SK-N-SH treated with all-trans-retinoic acid at 6 μM for 48 hours (cell line): ENCODE measurements around the gene CATSPERB.

Experiments used
- ATAC-seq: fragments of 200-7000 bp; cut with Tn5 transposase; 3 replicates; pipeline ENCODE4 v1.9.1; 2020; ENCODE audit warnings: mild to moderate bottlenecking, moderate library complexity
- ARNTL ChIP-seq: fragments of 450-650 bp; formaldehyde crosslinking; IDR thresholded peaks from 2 replicates; pipeline ENCODE4 v1.5.0; 2020; ENCODE audit warnings: low read depth, mild to moderate bottlenecking, moderate library complexity, borderline replicate concordance
- BACH2 ChIP-seq: fragments of 250-450 bp; sonication (Bioruptor Pico); IDR thresholded peaks from 2 replicates; pipeline ENCODE4 v1.9.0; 2021; ENCODE audit warnings: mild to moderate bottlenecking, borderline replicate concordance
- CSDC2 ChIP-seq: fragments of 250-450 bp; sonication (Bioruptor Pico); IDR thresholded peaks from 2 replicates; pipeline ENCODE4 v1.5.0; 2020; ENCODE audit warnings: mild to moderate bottlenecking, moderate library complexity
- CSRNP3 ChIP-seq: fragments of 250-450 bp; sonication (Bioruptor Pico); IDR thresholded peaks from 2 replicates; pipeline ENCODE4 v1.5.1; 2021; ENCODE audit warnings: mild to moderate bottlenecking, moderate library complexity
- ESRRG ChIP-seq: fragments of 250-450 bp; sonication (Bioruptor Pico); IDR thresholded peaks from 2 replicates; pipeline ENCODE4 v1.6.1; 2021; ENCODE audit warnings: mild to moderate bottlenecking
- GLIS3 ChIP-seq: fragments of 250-450 bp; sonication (Bioruptor Pico); IDR thresholded peaks from 2 replicates; pipeline ENCODE4 v1.5.0; 2020; ENCODE audit warnings: mild to moderate bottlenecking, moderate library complexity
- ISL1 ChIP-seq: fragments of 250-450 bp; sonication (Bioruptor Pico); IDR thresholded peaks from 2 replicates; pipeline ENCODE4 v2.1.2; 2022; ENCODE audit warnings: mild to moderate bottlenecking, moderate library complexity
- OSR1 ChIP-seq: fragments of 250-450 bp; sonication (Bioruptor Pico); IDR thresholded peaks from 2 replicates; pipeline ENCODE4 v1.8.0; 2022; ENCODE audit warnings: moderate library complexity, mild to moderate bottlenecking, inconsistent platforms
- POU6F1 ChIP-seq: fragments of 250-450 bp; sonication (Bioruptor Pico); IDR thresholded peaks from 2 replicates; pipeline ENCODE4 v1.8.0; 2021; ENCODE audit warnings: low read depth, mild to moderate bottlenecking, moderate library complexity, borderline replicate concordance
- PPARA ChIP-seq: fragments of 250-450 bp; sonication (Bioruptor Pico); IDR thresholded peaks from 2 replicates; pipeline ENCODE4 v1.5.0; 2020; ENCODE audit warnings: mild to moderate bottlenecking, borderline replicate concordance
- RARB ChIP-seq: fragments of 250-450 bp; sonication (Bioruptor Pico); IDR thresholded peaks from 2 replicates; pipeline ENCODE4 v1.8.0; 2021; ENCODE audit warnings: mild to moderate bottlenecking, moderate library complexity
- SNAI2 ChIP-seq: fragments of 250-450 bp; sonication (Bioruptor Pico); IDR thresholded peaks from 2 replicates; pipeline ENCODE4 v1.5.0; 2020; ENCODE audit warnings: mild to moderate bottlenecking, moderate library complexity
- TCF4 ChIP-seq: fragments of 250-450 bp; sonication (Bioruptor Pico); IDR thresholded peaks from 2 replicates; pipeline ENCODE4 v1.8.0; 2021; ENCODE audit warnings: mild to moderate bottlenecking, moderate library complexity, borderline replicate concordance
- TOX ChIP-seq: fragments of 250-450 bp; sonication (Bioruptor Pico); IDR thresholded peaks from 2 replicates; pipeline ENCODE4 v1.8.0; 2021; ENCODE audit warnings: mild to moderate bottlenecking, moderate library complexity, borderline replicate concordance
- TSHZ2 ChIP-seq: fragments of 250-450 bp; sonication (Bioruptor Pico); IDR thresholded peaks from 2 replicates; pipeline ENCODE4 v1.5.0; 2020; ENCODE audit warnings: mild to moderate bottlenecking, moderate library complexity
- ZC3H10 ChIP-seq: fragments of 250-450 bp; sonication (Bioruptor Pico); IDR thresholded peaks from 2 replicates; pipeline ENCODE4 v1.5.1; 2021; ENCODE audit warnings: mild to moderate bottlenecking, moderate library complexity
- ZFP3 ChIP-seq: fragments of 250-450 bp; sonication (Bioruptor Pico); IDR thresholded peaks from 2 replicates; pipeline ENCODE4 v1.5.0; 2020; ENCODE audit warnings: mild to moderate bottlenecking, moderate library complexity
- ZFP30 ChIP-seq: fragments of 450-650 bp; formaldehyde crosslinking; IDR thresholded peaks from 2 replicates; pipeline ENCODE4 v1.5.0; 2022; ENCODE audit warnings: mild to moderate bottlenecking, moderate library complexity
- ZNF565 ChIP-seq: fragments of 450-650 bp; formaldehyde crosslinking; conservative IDR thresholded peaks from 2 replicates; pipeline ENCODE4 v1.5.0; 2020; ENCODE audit warnings: low read depth, mild to moderate bottlenecking, moderate library complexity
- ZNF70 ChIP-seq: fragments of 450-650 bp; formaldehyde crosslinking; IDR thresholded peaks from 2 replicates; pipeline ENCODE4 v1.5.0; 2020; ENCODE audit warnings: mild to moderate bottlenecking, moderate library complexity
- ZNF8 ChIP-seq: fragments of 450-650 bp; formaldehyde crosslinking; IDR thresholded peaks from 2 replicates; pipeline ENCODE4 v1.5.0; 2020; ENCODE audit warnings: mild to moderate bottlenecking, moderate library complexity
- TF ChIP-seq, protein P1 (sequence below): fragments of 250-450 bp; sonication (Bioruptor Pico); IDR thresholded peaks from 2 replicates; pipeline ENCODE4 v1.5.1; 2020; ENCODE audit warnings: low read depth, mild to moderate bottlenecking, moderate library complexity
- TF ChIP-seq, protein P2 (sequence below): fragments of 250-450 bp; sonication (Bioruptor Pico); IDR thresholded peaks from 2 replicates; pipeline ENCODE4 v1.8.0; 2020; ENCODE audit warnings: mild to moderate bottlenecking, moderate library complexity, borderline replicate concordance

The CATSPERB gene

DNA sequence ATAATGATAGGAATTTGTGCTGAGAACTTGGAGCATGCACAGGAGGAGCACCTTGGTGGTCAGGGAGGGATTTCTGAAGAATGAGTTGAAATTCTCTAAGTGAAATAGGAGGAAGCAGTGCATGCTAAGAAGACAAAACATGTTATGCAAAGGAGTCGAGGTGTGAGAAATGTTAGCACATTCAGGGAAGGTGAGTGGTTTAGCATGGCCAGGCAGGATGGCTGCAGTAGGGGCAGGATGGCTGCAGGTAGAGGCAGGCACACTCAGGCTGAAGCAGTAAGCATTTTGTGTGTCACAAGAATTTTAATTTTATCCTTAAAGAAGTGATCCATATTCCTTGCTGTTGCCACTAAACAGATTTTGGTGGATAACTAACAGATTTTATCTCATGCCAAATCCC, 46.3 kb downstream of the CATSPERB start (continued):
- TF ChIP-seq RARB (no peak), OSR1 (CRISPR knock-in tag) (no peak), ISL1 (CRISPR knock-in tag) (no peak)
- TF ChIP-seq, all 23 proteins: peak for 0

GRCh38 chr14:91681893-91682563, 49.9 kb downstream of the CATSPERB start:
- ATAC-seq = no peak
- TF ChIP-seq BACH2 (no peak), SNAI2 (CRISPR knock-in tag) (no peak), POU6F1 (CRISPR knock-in tag) (no peak), CSDC2 (CRISPR knock-in tag) (no peak), ARNTL (CRISPR knock-in tag) (no peak), ESRRG (CRISPR knock-in tag) (no peak), ZNF8 (CRISPR knock-in tag) (no peak), TCF4 (CRISPR knock-in tag) (no peak), ZC3H10 (CRISPR knock-in tag) (no peak), RARB (no peak), ZNF565 (no peak), ZFP30 (CRISPR knock-in tag) (no peak), ZFP3 (CRISPR knock-in tag) (no peak), TOX (CRISPR knock-in tag) (no peak), CSRNP3 (CRISPR knock-in tag) (no peak), PPARA (no peak), ISL1 (CRISPR knock-in tag) (no peak), ZNF70 (CRISPR knock-in tag) (no peak)
- TF ChIP-seq, protein P1, sequence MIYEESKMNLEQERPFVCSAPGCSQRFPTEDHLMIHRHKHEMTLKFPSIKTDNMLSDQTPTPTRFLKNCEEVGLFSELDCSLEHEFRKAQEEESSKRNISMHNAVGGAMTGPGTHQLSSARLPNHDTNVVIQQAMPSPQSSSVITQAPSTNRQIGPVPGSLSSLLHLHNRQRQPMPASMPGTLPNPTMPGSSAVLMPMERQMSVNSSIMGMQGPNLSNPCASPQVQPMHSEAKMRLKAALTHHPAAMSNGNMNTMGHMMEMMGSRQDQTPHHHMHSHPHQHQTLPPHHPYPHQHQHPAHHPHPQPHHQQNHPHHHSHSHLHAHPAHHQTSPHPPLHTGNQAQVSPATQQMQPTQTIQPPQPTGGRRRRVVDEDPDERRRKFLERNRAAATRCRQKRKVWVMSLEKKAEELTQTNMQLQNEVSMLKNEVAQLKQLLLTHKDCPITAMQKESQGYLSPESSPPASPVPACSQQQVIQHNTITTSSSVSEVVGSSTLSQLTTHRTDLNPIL (CRISPR knock-in tag) = no peak

GRCh38 chr14:91681118-91681517, 50.8 kb downstream of the CATSPERB start:
- no peak for TF ChIP-seq ESRRG (CRISPR knock-in tag)
- TF ChIP-seq ZC3H10 (CRISPR knock-in tag) = no peak
- no peak for TF ChIP-seq SNAI2 (CRISPR knock-in tag)
- TF ChIP-seq ZNF565 = no peak
- no peak for TF ChIP-seq ARNTL (CRISPR knock-in tag)
- TF ChIP-seq ZNF70 (CRISPR knock-in tag) = no peak
- TF ChIP-seq ZNF8 (CRISPR knock-in tag) = no peak
- TF ChIP-seq CSDC2 (CRISPR knock-in tag) = no peak
- no peak for TF ChIP-seq PPARA
- no peak for TF ChIP-seq ISL1 (CRISPR knock-in tag)
- TF ChIP-seq, protein P1 (CRISPR knock-in tag) = no peak
- no peak for TF ChIP-seq TSHZ2 (CRISPR knock-in tag)
- no peak for TF ChIP-seq GLIS3 (CRISPR knock-in tag)
- TF ChIP-seq, protein P2, sequence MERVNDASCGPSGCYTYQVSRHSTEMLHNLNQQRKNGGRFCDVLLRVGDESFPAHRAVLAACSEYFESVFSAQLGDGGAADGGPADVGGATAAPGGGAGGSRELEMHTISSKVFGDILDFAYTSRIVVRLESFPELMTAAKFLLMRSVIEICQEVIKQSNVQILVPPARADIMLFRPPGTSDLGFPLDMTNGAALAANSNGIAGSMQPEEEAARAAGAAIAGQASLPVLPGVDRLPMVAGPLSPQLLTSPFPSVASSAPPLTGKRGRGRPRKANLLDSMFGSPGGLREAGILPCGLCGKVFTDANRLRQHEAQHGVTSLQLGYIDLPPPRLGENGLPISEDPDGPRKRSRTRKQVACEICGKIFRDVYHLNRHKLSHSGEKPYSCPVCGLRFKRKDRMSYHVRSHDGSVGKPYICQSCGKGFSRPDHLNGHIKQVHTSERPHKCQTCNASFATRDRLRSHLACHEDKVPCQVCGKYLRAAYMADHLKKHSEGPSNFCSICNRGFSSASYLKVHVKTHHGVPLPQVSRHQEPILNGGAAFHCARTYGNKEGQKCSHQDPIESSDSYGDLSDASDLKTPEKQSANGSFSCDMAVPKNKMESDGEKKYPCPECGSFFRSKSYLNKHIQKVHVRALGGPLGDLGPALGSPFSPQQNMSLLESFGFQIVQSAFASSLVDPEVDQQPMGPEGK (CRISPR knock-in tag) = no peak
- no peak for TF ChIP-seq RARB
- TF ChIP-seq BACH2 = no peak
- no peak for TF ChIP-seq OSR1 (CRISPR knock-in tag)
- no peak for TF ChIP-seq TCF4 (CRISPR knock-in tag)
- TF ChIP-seq ZFP30 (CRISPR knock-in tag) = no peak
- ATAC-seq = no peak
